ENCODE results near the gene CHCHD3. TPM values are rescaled to one million over a fixed set of nuclear protein-coding genes. Genes with fewer than 3 reads are reported as not detected.

CHCHD3 gene
- total RNA-seq, 1 donor from 2014 or later, result 38.5 TPM

DNA sequence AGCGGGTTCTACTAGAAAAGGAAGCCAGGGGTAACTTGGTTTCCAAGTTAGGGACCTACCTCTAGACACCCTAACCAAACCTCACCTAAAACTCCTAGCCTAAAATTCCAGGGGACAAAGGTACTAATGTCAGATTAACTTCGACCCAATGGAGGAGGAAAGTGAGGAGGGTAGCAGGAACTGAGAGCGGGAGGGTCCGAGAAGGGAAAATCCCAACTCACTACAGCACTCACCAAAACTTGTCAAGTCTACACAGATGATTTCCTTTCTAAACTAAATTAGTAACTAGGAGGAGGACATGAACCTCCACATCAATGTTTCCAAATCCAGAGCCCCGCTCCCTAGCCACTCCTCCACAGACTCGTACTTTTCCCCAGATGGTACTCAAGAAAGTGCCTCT, 22.6 kb downstream of the CHCHD3 start:
- Histone ChIP-seq H3K27me3 (ENCODE audit: low read depth) (no peaks in the 10 kb centered on the region), H3K4me3 (no peak overlapping the region), H3K9me3 (no peaks in the 10 kb centered on the region), H3K27ac (no peak overlapping the region), H3K36me3 (no peaks in the 10 kb centered on the region), H3K4me1 (no peaks in the 10 kb centered on the region)
- DNase-seq, result no peak
- ATAC-seq, result no peak
- intact Hi-C loops (cut with DNase I), result no loop called here
- TF ChIP-seq, protein P1, sequence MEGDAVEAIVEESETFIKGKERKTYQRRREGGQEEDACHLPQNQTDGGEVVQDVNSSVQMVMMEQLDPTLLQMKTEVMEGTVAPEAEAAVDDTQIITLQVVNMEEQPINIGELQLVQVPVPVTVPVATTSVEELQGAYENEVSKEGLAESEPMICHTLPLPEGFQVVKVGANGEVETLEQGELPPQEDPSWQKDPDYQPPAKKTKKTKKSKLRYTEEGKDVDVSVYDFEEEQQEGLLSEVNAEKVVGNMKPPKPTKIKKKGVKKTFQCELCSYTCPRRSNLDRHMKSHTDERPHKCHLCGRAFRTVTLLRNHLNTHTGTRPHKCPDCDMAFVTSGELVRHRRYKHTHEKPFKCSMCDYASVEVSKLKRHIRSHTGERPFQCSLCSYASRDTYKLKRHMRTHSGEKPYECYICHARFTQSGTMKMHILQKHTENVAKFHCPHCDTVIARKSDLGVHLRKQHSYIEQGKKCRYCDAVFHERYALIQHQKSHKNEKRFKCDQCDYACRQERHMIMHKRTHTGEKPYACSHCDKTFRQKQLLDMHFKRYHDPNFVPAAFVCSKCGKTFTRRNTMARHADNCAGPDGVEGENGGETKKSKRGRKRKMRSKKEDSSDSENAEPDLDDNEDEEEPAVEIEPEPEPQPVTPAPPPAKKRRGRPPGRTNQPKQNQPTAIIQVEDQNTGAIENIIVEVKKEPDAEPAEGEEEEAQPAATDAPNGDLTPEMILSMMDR (IDR thresholded peaks at IDR 0.05), result no peak

GRCh38 chr7:133056370-133057238, 25.3 kb downstream of the CHCHD3 start:
- H3K36me3 ChIP-seq, result no peaks in the 10 kb centered on the region
- DNase-seq (no peak), ATAC-seq (no peak)
- TF ChIP-seq, protein P1 (IDR thresholded peaks at IDR 0.05), result no peak
- intact Hi-C loops (cut with DNase I), result no loop called here
- H3K27ac ChIP-seq, result no peak overlapping the region
- H3K9me3 ChIP-seq, result no peaks in the 10 kb centered on the region
- H3K27me3 ChIP-seq (ENCODE audit: low read depth), result no peaks in the 10 kb centered on the region
- H3K4me3 ChIP-seq, result no peak overlapping the region
- peaks cover 16% of the 10 kb centered on the region for H3K4me1 ChIP-seq

DNA sequence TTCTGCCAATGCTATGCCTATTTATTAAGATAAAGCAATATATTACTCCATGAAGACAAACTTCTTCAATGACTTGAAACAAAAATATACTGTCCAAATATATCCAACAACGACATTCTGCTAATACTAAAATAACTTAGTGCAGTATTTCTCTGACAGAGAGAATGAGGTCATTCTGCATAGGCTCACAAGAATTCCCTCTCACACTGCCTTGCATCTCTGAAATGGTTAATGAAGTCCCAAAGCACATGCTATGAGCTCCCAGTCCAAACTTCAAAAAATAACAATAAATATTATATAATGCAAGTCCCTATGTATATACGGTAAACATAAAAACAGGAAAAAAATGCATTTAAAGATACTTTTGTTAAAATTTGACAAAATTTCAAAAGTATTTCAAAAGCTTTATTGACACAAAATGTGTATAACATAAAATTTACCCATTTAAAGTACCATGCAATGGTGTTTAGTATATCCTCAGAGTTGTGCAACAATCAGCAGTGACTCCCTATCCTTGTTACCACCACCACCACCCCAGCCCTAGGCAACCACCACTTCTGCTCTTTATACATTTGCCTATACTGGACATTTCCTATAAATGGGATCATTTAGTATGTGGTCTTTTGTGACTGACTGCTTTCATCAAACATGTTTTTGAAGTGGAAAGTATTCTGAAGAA, 27.6 kb downstream of the CHCHD3 start:
- DNase-seq (no peak), ATAC-seq (no peak)
- Histone ChIP-seq H3K27ac (no peak overlapping the region), H3K27me3 (ENCODE audit: low read depth) (no peaks in the 10 kb centered on the region), H3K36me3 (no peaks in the 10 kb centered on the region), H3K4me1 (peaks cover 25% of the 10 kb centered on the region), H3K9me3 (no peaks in the 10 kb centered on the region), H3K4me3 (no peak overlapping the region)
- TF ChIP-seq, protein P1 (IDR thresholded peaks at IDR 0.05), result no peak
- intact Hi-C loops (cut with DNase I), result no loop called here

- intact Hi-C loops (cut with DNase I), result no loop called here
- H3K36me3 ChIP-seq, result no peaks in the 10 kb centered on the region
- TF ChIP-seq, protein P1 (IDR thresholded peaks at IDR 0.05), result no peak
- no peak overlapping the region for H3K27ac ChIP-seq
- no peaks in the 10 kb centered on the region for H3K27me3 ChIP-seq (ENCODE audit: low read depth)
- peaks cover 25% of the 10 kb centered on the region for H3K4me1 ChIP-seq
- peak; percentile 46 to 65 for ATAC-seq
- no peak overlapping the region for H3K4me3 ChIP-seq
- H3K9me3 ChIP-seq, result no peaks in the 10 kb centered on the region
- no peak for DNase-seq
These were observed 28.5 kb downstream of the CHCHD3 start for GRCh38 chr7:133053321-133053891.

DNA sequence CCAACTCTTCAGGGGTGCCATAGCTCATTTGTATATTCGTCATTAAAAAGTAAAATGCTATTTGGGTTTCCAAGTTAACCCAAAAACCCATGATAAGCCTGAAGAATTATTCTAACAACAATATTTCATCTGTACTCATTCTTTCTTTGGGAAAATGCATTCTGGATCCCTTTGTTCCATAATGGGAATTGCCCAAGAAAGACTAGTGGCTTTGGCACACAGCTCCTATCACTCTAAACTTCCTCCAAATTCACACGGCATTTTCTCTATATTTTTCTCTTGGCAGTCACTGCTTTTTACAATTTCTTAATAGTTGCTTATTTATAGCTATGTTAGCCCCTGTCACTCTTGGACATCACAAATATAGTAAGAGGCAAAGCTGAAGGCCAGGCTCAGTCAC, 29.1 kb downstream of the CHCHD3 start:
- DNase-seq (no peak), ATAC-seq (no peak)
- TF ChIP-seq, protein P1 (IDR thresholded peaks at IDR 0.05), result no peak
- Histone ChIP-seq H3K9me3 (no peaks in the 10 kb centered on the region), H3K4me1 (peaks cover 25% of the 10 kb centered on the region), H3K27me3 (ENCODE audit: low read depth) (no peaks in the 10 kb centered on the region), H3K27ac (no peak overlapping the region), H3K4me3 (no peak overlapping the region), H3K36me3 (no peaks in the 10 kb centered on the region)
- intact Hi-C loops (cut with DNase I), result no loop called here

Data from lower lobe of right lung (tissue), 2 donors.